Epithelial cell of proximal tubule (primary cell): ENCODE data around the gene FIZ1. TPM values are rescaled to one million over a fixed set of nuclear protein-coding genes. Genes with fewer than 3 reads are reported as not detected.
A peak's percentile ranks its signal among the peaks of the same experiment; 100 is the strongest.
"Not testable (repeated sequence)": the region's sequence is repeated elsewhere in the genome, so short reads cannot be mapped to it uniquely, and the experiment has no call there.

Experiments
- DNase-seq: peaks from one replicate; pipeline ENCODE4 v3.0.0-alpha.2; 2011; ENCODE audit warnings: low read depth
- H3K4me3 ChIP-seq: 2 replicates; pipeline ENCODE4 v1.5.1; 2011; ENCODE audit warnings: low read depth, mild to moderate bottlenecking, low read length
- total RNA-seq: library from RNA; depleted of rRNA; stranded (reverse); fragments of >200 nt; gene quantifications from 2 replicates; pipeline ENCODE4 v1.2.3, GENCODE V29; 2015
- TF ChIP-seq, protein P1 (sequence below): conservative IDR thresholded peaks from 2 replicates; pipeline ENCODE4 v1.5.1; 2012; ENCODE audit warnings: low read depth, mild to moderate bottlenecking, low read length

FIZ1 gene
- total RNA-seq, 1 donor from 2014 or later = 9.7 TPM

DNA sequence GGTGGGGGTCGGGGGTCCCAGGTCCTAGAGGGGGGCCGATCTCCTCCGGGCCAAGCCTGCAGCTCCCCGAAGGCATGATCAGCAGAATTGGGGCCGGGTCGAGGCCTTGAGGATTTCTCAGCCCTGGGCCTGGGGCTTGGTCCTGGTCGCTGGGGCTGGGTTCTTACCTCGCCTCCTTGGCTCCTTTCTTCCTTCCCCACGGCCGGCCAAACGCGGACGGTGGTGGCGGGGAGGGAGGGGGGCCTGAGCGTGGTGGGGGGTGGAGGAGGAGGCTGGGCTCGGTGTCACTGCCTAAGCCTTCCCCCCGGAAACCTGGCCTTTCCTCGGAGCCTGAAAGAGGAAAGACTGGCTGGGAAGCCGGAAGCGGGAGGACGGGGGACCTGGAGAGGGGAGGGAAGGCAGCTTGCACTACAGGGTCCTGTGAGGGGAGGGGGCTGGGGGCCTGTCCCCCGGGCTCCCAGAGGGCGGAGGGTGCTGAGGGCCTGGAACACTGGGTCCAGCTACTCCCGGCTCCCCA lies 18.6 kb downstream of the FIZ1 start, which contains the start of gene ZNF579:
TSS of gene ZNF579 (minus strand) at position 221 of the 517 bp plus-strand sequence. CDS start 1,209 bp downstream, outside the sequence.
- TF ChIP-seq, protein P1, sequence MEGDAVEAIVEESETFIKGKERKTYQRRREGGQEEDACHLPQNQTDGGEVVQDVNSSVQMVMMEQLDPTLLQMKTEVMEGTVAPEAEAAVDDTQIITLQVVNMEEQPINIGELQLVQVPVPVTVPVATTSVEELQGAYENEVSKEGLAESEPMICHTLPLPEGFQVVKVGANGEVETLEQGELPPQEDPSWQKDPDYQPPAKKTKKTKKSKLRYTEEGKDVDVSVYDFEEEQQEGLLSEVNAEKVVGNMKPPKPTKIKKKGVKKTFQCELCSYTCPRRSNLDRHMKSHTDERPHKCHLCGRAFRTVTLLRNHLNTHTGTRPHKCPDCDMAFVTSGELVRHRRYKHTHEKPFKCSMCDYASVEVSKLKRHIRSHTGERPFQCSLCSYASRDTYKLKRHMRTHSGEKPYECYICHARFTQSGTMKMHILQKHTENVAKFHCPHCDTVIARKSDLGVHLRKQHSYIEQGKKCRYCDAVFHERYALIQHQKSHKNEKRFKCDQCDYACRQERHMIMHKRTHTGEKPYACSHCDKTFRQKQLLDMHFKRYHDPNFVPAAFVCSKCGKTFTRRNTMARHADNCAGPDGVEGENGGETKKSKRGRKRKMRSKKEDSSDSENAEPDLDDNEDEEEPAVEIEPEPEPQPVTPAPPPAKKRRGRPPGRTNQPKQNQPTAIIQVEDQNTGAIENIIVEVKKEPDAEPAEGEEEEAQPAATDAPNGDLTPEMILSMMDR = no peak
- peak within 1 kb of the TSS; percentile 81 for H3K4me3 ChIP-seq
- no peak for DNase-seq

DNA sequence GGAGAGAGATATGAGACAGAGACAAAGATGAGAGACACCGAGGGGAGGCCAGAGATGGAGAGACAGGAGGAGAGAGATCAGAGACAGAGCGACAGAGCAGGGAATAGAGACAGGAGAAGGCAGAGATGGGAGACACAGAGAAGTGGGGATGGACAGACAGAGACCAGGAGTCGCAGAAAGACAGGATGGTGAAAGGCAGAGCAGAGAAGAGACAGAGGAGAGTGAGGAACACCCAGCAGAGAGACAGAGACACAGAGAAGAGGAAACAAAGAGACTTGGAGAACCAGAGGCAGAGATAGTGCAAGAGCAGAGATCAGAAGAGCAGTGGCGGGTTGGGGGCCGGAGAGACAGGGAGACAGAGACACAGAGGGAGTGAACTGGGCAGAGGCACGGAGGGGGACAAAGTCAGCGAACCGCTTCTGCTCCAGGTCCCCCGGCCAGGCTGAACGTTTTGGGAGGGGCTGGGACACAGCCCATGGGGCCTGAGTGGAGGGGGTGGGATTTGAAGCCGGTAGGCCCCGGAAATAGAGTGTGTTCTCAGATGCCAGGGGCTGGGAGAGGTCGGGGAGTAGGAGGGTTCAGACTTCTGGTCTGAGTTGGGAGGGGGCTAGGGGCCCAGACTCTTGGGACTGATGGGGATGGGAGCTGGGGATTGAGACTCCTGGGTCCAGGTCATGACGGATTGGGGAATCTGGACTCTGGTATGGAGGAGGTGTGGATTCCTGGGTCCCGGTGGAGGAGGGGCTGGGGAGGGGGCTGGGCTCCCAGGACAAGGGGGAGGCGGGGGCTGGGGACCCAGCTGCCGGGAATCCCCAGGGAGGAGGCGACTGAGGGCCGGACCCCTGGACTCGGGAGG lies 19.3 kb downstream of the FIZ1 start:
- no peak for DNase-seq
- H3K4me3 ChIP-seq = peak overlapping the region; percentile 81
- TF ChIP-seq, protein P1 = no peak

DNA sequence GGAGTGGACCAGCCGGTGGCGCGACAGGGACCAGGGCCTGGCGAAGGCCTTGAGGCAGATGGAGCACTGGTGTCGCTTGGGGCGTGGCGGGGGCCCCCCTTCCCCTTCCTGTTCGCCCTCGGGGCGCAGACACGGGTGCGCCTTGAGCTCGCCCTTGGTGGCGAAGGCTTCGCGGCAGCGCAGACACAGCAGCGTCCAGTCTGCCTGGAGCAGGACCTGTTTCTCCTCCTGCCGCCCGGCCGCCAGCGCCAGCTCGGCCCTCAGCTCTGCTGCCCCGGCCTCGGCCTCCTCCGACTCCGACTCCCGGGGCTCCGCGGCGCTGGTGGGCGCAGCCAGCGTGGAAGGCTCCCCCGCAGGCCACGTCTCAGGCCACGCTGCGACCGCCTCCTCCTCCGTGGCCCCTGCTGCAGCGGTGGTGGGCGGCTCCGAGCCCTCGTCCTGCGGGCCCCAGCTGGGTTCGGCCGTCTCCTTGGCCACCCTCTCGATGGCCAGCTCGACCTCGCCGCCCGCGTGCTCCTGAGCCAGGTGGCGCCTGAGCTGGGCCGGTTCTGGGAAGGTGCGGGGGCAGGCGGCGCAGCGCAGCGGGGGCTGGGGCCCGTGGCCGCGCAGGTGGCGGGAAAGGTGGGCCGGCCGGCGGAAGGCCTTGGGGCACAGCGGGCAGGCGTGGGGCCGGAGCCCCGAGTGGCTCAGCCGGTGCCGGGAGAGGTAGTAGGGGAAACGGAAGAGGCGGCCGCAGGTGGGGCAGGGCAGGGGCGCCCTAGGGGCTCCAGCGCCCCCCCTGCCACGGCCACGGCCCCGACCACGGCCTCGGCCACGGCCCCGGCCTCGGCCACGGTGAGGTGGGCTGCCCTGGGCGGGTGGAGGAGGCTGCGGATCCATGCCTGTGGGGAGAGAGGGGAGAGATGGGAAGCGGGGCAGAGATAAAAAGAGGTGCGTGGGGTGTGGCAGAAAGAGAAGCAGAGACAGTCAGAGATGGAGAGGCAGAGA lies 20.3 kb downstream of the FIZ1 start:
- TF ChIP-seq, protein P1 = no peak
- peak overlapping the region; percentile 81 for H3K4me3 ChIP-seq
- DNase-seq = no peak

DNA sequence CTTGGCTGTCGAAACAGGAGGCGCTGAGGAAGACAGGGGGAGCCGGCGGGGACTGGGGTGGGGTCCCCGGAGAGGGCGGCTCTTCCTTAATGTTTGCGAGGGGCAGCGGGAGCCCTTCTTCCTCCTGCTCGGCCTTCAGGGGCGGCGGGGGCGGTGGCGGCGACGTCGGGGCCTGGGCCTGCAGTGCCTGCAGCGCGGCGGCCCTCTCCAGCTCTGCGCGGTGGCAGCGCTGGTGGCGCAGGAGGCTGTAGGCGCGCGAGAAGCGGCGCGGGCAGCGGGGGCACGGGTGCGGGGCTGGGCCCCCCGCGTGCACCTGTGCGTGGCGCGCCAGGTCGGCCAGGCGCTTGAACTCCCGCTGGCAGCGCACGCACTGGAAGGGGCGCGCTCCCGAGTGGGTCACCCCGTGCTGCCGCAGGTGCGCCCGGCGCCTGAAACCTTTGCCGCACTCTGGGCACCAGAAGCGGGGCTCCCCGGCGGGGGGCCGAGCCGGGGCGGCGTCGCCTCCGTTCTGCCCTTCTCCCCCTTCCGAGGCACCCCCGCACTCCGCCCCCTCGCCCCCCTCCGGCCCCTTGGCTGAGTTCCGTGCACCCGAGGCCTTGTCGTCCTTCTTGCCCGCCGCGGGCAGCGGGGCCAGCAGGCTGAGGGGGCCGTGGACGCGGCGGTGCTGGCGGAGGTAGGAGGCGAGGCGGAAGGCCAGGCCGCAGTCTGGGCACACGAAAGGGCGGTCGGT lies 21.1 kb downstream of the FIZ1 start:
- no peak for DNase-seq

DNA sequence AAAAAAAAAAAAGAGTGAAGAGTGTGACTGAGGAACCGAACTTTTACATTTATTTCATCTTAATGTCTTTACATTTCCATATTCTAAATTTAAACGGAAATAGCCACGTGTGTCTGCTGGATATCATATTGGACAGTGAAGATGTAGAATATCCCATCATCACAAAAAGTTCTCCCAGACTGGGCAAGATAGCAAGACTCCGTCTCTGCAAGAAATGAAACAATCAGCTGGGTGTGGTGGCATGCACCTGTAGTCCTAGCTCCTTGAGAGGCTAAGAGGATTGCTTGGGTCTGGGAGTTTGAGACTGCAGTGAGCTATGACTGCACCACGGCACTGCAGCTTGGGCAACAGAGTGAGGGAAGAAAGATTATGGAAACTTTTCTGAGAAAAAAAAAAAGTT lies 22.6 kb downstream of the FIZ1 start:
- TF ChIP-seq, protein P1 = no peak
- no peak for DNase-seq
- H3K4me3 ChIP-seq = no peak overlapping the region

More for the DNA sequence above, 21.1 kb downstream of the FIZ1 start:
- TF ChIP-seq, protein P1 = no peak
- H3K4me3 ChIP-seq = no peak overlapping the region

DNA sequence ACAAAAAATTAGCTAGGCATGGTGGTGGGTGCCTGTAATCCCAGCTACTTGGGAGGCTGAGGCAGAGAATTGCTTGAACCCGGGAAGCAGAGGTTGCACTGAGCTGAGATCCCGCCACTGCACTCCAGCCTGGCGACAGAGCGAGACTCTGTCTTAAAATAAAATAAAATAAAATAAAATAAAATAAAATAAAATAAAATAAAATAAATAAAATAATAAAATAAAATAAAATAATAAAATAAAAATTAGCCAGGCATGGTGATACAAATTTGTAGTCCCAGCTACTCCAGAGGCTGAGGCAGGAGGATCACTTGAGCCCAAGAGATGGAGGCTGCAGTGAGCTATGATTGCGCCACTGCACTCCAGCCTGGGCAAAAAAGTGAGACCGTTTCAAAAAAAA lies 25.4 kb downstream of the FIZ1 start:
- not testable (repeated sequence) for H3K4me3 ChIP-seq, DNase-seq

DNA sequence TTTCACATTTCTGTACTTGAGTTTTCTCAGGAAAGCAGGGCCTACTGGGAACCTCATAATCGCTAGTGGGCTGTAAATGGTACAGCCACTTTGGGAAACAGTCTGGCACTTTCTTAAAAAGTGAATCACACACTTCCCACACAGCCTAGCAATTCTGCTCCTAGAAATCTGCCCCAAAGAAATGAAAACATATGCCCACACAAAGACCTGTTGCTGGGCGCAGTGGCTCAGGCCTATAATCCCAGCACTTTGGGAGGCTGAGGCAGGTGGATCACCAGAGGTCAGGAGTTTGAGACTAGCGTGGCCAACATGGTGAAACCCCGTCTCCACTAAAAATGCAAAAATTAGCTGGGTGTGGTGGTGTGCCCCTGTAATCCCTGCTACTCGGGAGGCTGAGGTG lies 29.8 kb downstream of the FIZ1 start:
- not testable (repeated sequence) for H3K4me3 ChIP-seq, DNase-seq
